MM.1S (cell line): Measurements from ENCODE around the gene CLDN20.

Experiments
- CTCF ChIP-seq: fragments of 300-600 bp; sonication (generic); IDR thresholded peaks from 2 replicates; pipeline ENCODE4 v1.5.1; 2016; ENCODE audit warnings: antibody characterized with exemption, low read length, mixed read lengths
- EZH2 ChIP-seq: fragments of 300-600 bp; sonication (generic); optimal IDR thresholded peaks from 2 replicates; pipeline ENCODE3; 2017; ENCODE audit warnings: low read depth, mild to moderate bottlenecking, antibody characterized with exemption, low read length, mixed read lengths

- TF ChIP-seq CTCF (no peak), EZH2 (no peak)
Observed at GRCh38 chr6:155224618-155225017, 39.2 kb upstream of the CLDN20 start.
